Measurements from ENCODE around the gene IL18R1. TPM values are rescaled to one million over a fixed set of nuclear protein-coding genes. Genes with fewer than 3 reads are reported as not detected.

Gene IL18R1
- total RNA-seq, 1 donor from 2014 or later = not detected

- H3K36me3 Mint-ChIP-seq (ENCODE audit: low read depth) = no peaks in the 10 kb centered on the region
- no peaks in the 10 kb centered on the region for H3K9me3 Mint-ChIP-seq
- no peaks in the 10 kb centered on the region for H3K4me1 Mint-ChIP-seq
- TF ChIP-seq, protein P1, sequence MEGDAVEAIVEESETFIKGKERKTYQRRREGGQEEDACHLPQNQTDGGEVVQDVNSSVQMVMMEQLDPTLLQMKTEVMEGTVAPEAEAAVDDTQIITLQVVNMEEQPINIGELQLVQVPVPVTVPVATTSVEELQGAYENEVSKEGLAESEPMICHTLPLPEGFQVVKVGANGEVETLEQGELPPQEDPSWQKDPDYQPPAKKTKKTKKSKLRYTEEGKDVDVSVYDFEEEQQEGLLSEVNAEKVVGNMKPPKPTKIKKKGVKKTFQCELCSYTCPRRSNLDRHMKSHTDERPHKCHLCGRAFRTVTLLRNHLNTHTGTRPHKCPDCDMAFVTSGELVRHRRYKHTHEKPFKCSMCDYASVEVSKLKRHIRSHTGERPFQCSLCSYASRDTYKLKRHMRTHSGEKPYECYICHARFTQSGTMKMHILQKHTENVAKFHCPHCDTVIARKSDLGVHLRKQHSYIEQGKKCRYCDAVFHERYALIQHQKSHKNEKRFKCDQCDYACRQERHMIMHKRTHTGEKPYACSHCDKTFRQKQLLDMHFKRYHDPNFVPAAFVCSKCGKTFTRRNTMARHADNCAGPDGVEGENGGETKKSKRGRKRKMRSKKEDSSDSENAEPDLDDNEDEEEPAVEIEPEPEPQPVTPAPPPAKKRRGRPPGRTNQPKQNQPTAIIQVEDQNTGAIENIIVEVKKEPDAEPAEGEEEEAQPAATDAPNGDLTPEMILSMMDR (conservative IDR thresholded peaks at IDR 0.05) = no peak
- no peak for DNase-seq (ENCODE audit: low read depth, low spot score)
- no peak overlapping the region for H3K27ac Mint-ChIP-seq (ENCODE audit: unreplicated experiment)
- no peak overlapping the region for H3K4me3 Mint-ChIP-seq
- peaks cover 35% of the 10 kb centered on the region for H3K27me3 Mint-ChIP-seq (ENCODE audit: low read depth)
Observed at GRCh38 chr2:102346381-102347130, 9.0 kb upstream of the IL18R1 start.

- no peaks in the 10 kb centered on the region for H3K9me3 Mint-ChIP-seq
- H3K4me3 Mint-ChIP-seq = no peak overlapping the region
- no peaks in the 10 kb centered on the region for H3K36me3 Mint-ChIP-seq (ENCODE audit: low read depth)
- no peak overlapping the region for H3K27ac Mint-ChIP-seq (ENCODE audit: unreplicated experiment)
- peaks cover 59% of the 10 kb centered on the region for H3K27me3 Mint-ChIP-seq (ENCODE audit: low read depth)
- H3K4me1 Mint-ChIP-seq = no peaks in the 10 kb centered on the region
- TF ChIP-seq, protein P1 (conservative IDR thresholded peaks at IDR 0.05) = no peak
- DNase-seq (ENCODE audit: low read depth, low spot score) = no peak
Observed at GRCh38 chr2:102350137-102350793, 5.3 kb upstream of the IL18R1 start.

DNA sequence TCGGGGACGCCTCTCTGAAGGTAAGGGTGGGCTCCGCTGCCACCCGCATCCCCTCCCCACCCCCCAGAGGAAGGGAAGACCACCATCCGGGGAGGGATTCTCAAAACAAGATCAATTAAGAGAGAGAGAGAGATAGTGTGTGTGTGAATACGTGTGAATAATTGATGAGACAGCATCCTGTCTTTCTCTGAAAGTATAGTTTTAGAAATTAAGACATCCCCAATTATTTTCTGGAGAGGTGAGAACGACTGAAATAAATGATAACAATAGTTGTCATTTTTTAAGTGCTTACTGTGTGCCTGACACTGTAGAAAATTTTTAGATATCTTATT lies 751 bp downstream of the IL18R1 start:
- Mint-ChIP-seq H3K4me3 (peak overlapping the region; percentile 89), H3K36me3 (ENCODE audit: low read depth) (no peaks in the 10 kb centered on the region), H3K27me3 (ENCODE audit: low read depth) (peaks cover 58% of the 10 kb centered on the region), H3K9me3 (no peaks in the 10 kb centered on the region), H3K4me1 (peaks cover 3% of the 10 kb centered on the region), H3K27ac (ENCODE audit: unreplicated experiment) (no peak overlapping the region)
- TF ChIP-seq, protein P1 (conservative IDR thresholded peaks at IDR 0.05) = no peak
- no peak for DNase-seq (ENCODE audit: low read depth, low spot score)

GRCh38 chr2:102356741-102357140 lies 1.1 kb downstream of the IL18R1 start:
- Mint-ChIP-seq H3K4me1 (peaks cover 3% of the 10 kb centered on the region), H3K27ac (ENCODE audit: unreplicated experiment) (no peak overlapping the region), H3K9me3 (no peaks in the 10 kb centered on the region), H3K4me3 (no peak overlapping the region), H3K36me3 (ENCODE audit: low read depth) (no peaks in the 10 kb centered on the region), H3K27me3 (ENCODE audit: low read depth) (peaks cover 55% of the 10 kb centered on the region)
- DNase-seq (ENCODE audit: low read depth, low spot score) = no peak
- TF ChIP-seq, protein P1 (conservative IDR thresholded peaks at IDR 0.05) = no peak

GRCh38 chr2:102357937-102358336 lies 2.3 kb downstream of the IL18R1 start:
- Mint-ChIP-seq H3K9me3 (no peaks in the 10 kb centered on the region), H3K27ac (ENCODE audit: unreplicated experiment) (no peak overlapping the region), H3K4me3 (no peak overlapping the region), H3K27me3 (ENCODE audit: low read depth) (peaks cover 51% of the 10 kb centered on the region), H3K4me1 (peaks cover 3% of the 10 kb centered on the region), H3K36me3 (ENCODE audit: low read depth) (no peaks in the 10 kb centered on the region)
- DNase-seq (ENCODE audit: low read depth, low spot score) = no peak
- TF ChIP-seq, protein P1 (conservative IDR thresholded peaks at IDR 0.05) = no peak
